KBM-7 (cell line): ENCODE measurements around the gene CD4.
"Not testable (repeated sequence)": the region's sequence is repeated elsewhere in the genome, so short reads cannot be mapped to it uniquely, and the experiment has no call there.

ENCODE experiments used
- DNase-seq: peaks from one replicate; pipeline ENCODE4 v3.0.0-alpha.2; 2015
- in situ Hi-C: fragments of 300-500 bp; cut with MboI; formaldehyde crosslinking; loops from 2 replicates; pipeline ENCODE4 v1.14.3; 2020; ENCODE audit warnings: low sequenced_read_pairs, low pct_unique_long_range_greater_than_20kb, mixed read lengths

Gene CD4

DNA sequence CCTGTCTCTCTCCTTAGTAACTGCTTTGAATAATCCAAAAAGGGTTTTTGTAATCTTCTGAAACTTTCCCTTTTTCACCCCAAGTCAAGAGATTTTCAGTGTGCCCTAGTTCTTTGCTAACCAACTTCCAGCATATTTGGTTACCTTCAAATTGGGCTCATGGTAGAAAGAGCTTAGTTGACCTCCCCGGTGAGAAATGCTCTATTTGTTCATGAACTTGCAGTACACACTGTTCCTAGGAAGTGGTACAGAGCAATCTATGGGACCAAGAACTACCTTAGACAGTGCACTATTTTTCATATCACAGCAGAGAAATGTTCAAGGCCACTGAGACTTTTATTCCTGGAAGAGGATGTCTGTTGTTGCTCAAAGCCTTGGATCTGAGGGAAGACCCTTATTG is 64.3 kb downstream of the CD4 start:
- DNase-seq, result no peak
- in situ Hi-C loops, result no loop called here

DNA sequence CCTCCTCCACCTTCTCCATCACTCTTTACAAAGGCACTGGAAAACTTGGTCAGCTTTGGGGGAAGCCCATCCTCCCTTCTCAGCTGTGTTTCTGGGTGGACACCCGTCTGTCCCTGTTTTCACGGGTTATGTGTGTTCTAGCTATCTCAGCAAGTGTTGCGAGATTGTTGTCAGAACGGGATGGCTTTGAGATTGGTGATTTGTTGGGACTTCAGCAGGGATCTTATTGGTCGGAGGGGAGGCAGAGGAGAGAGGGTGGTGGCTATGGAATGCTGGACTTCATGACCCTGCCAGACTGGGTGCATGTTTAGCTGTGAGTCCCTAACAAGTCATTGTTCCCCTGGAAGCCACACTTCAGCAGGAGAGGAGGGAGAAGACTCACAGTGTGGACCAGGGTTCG is 64.7 kb downstream of the CD4 start:
- in situ Hi-C loops, result no loop called here
- no peak for DNase-seq

DNA sequence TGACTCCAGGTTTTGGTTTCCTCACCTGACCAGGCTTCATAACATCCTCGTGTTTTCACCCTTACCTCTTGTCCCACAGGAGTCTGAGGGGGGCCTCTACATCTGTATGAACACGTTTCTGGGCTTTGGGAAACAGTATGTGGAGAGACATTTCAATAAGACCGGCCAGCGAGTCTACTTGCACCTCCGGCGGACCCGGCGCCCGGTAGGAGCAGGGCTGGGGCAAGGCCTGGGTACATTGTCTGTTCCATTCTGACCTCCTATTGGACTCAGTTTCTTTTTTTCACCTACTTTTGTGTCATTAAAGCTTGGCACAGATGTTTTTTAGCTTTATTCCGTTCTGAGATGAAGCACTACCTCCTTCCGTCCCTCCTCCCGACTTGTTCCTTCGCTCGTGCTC is 66.0 kb downstream of the CD4 start:
- in situ Hi-C loops, result no loop called here
- no peak for DNase-seq

DNA sequence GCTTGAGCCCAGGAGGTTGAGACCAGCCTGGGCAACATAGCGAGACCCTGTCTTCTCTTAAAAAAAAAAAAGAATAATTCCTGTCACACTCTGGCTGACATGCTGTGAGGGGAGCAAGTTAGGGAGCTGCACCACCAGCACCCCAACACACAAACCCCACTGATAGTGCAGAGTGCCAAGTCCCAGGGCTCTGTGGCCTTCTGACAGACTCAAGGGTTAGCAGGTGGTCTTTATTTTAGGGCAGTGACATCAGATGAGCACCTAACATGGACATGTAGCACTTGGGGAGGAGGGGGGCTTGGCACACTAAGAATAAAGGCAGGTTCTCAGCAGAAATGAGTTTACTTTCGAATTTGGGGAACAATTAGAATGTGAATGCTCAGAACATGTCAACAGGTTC is 69.5 kb downstream of the CD4 start:
- DNase-seq, result no peak

DNA sequence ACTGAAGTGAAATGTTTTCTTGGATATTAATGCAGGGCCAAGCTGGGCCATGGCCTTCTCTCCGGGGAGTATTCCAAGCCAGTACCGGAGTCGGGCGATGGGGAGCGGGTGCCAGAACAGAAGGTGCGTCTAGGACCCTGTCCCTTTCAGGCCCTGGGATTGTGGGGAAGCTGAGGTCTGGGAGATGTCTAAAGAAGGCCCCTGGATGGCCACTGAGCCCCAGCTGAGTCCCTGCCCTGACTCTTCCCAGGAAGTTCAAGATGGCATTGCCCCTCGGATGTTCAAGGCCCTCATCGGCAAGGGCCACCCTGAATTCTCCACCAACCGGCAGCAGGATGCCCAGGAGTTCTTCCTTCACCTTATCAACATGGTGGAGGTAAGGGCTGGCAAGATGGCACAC is 70.8 kb downstream of the CD4 start:
- DNase-seq, result no peak
- in situ Hi-C loops, result no loop called here

More for the DNA sequence above, 69.5 kb downstream of the CD4 start:
- in situ Hi-C loops, result no loop called here

DNA sequence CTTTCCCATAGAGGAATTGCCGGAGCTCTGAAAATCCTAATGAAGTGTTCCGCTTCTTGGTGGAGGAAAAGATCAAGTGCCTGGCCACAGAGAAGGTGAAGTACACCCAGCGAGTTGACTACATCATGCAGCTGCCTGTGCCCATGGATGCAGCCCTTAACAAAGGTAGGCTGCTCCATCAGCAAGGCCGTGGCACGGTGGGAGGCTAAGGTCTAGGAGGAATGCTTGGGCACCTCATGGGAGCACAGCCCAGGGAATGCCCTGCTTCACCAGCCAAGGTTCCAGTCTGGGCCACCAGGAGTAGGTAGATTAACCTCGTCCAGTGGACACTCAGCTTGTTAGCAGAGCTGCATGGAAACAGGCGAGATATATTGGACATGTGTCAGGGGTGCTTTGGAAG is 71.6 kb downstream of the CD4 start:
- in situ Hi-C loops, result no loop called here
- DNase-seq, result no peak

DNA sequence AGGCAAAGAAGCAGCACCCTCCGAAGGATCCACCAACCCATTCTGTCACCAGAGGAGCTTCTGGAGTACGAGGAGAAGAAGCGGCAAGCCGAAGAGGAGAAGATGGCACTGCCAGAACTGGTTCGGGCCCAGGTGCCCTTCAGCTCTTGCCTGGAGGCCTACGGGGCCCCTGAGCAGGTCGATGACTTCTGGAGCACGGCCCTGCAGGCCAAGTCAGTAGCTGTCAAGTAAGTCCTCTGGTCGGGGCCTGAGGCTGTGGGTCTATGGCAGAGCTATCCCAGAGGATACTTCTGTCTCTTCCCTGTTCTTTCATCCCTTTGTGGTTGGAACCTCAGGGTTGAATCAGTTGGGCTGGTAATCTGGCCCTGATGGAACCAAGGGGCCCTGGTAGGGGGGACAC is 72.1 kb downstream of the CD4 start:
- no peak for DNase-seq
- in situ Hi-C loops, result no loop called here

DNA sequence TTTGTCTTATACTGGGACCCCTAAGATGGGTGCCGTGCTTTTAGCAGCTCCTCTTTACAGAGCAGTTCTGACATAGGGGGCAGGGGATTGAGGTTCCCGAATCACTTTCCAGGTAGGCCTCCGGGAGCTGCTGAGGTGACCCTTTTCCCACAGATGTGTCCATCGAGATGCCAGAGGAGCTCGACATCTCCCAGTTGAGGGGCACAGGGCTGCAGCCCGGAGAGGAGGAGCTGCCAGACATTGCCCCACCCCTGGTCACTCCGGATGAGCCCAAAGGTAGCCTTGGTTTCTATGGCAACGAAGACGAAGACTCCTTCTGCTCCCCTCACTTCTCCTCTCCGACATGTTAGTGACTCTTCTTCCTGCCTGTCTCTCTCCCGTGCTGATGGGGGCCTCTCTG is 73.7 kb downstream of the CD4 start:
- in situ Hi-C loops, result no loop called here
- DNase-seq, result no peak

DNA sequence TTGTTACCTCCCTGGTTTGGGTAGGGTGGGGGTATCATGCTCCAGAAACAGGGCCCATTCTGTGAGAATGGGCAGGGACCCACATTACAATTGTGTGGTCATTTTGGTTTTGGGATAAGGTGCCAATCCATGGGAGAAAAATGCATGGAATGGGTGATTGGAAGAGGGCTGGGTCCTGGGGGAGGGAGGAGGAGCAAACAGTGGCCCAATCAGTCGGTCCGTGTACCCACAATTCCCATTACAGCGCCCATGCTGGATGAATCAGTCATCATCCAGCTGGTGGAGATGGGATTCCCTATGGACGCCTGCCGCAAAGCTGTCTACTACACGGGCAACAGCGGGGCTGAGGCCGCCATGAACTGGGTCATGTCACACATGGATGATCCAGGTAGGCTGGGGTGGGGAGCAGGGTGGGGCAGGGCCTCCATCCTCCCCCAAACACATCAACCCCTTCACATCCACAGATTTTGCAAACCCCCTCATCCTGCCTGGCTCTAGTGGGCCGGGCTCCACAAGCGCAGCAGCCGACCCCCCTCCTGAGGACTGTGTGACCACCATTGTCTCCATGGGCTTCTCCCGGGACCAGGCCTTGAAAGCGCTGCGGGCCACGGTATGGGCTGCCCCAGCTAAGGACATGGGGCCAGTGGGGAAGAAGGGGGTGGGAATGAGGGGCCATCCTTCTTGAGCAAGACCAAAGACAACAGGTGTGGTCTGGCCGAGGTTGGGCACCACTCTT is 74.4 kb downstream of the CD4 start:
- no peak for DNase-seq
- in situ Hi-C loops, result no loop called here

DNA sequence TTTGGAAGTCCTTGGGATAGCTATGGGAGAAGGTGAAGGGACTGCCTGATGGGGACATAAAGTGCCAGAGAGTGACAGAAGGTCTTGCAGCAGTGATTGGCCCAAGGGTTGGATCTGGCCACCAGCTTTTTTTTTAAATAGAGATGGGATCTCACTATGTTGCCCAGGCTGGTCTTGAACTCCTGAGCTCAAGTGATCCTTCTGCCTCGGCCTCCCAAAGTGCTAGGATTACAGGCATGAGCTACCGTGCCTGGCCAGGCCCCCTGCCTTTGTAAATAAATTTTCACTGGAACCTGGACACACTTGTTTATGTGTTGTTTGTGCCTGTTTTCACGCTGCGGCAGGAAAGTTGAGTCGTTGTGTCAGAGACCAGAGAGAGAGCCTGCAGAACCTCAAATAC is 76.0 kb downstream of the CD4 start:
- DNase-seq, in situ Hi-C loops: not testable (repeated sequence)

DNA sequence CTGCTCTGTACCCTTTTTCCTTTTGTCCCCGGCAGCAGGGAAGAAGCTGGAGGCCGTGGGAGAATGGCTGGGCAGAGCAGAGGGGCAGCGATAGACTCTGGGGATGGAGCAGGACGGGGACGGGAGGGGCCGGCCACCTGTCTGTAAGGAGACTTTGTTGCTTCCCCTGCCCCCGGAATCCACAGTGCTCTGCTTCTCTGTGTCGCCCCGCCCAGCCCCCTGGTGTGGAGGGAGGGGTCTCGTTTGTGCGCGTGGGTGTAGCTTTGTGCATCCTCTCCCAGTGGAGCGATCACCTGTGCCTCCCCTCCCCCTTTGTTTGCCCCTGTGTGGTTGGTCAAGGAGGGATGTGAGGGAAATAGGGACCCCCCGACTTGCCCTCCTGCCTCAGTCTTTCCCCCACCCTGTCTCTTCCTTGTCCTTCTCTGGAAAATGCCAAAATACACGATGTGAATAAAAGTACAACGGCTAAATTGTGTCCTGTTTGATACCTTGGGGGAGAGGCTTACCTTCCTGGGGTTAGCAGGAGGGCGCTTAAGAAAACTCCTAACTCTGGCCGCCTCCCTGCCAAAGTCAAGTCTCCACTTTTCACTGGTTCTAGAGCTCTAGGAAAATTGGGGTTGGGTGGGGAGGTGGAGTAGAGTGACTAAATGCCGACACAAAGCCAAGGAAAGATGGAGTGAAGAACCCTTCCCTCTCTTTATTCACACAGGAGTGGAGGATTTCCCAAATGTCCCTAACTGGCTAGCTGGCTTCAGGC is 77.0 kb downstream of the CD4 start:
- no peak for DNase-seq

DNA sequence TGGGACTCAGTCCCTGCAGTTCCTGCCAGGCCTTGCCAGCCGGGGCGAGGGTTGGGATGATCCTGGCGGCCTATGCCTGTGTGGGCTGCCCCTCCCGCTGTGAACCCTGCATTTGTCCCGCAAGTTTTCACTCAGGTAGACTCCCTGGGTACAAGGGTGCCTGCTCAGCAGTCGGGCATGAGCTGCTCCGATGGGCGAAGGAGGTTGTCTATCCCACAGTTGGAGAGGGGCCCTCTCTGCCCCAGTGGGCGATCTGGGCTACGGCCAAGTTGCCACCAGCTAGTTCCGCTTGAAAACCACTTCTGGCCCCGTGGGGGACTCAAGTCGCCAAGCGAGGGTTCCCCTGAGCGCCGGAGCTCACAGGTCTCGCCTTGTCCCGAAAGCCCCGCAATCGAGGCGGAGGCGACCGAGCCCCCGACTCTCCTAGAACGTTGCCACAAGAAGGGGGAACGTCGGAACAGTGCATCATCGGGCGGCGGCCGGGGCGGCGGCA is 77.6 kb downstream of the CD4 start:
- in situ Hi-C loops, result no loop called here
- DNase-seq, result peak; percentile 61

More for the DNA sequence above, 77.0 kb downstream of the CD4 start:
- in situ Hi-C loops, result no loop called here

DNA sequence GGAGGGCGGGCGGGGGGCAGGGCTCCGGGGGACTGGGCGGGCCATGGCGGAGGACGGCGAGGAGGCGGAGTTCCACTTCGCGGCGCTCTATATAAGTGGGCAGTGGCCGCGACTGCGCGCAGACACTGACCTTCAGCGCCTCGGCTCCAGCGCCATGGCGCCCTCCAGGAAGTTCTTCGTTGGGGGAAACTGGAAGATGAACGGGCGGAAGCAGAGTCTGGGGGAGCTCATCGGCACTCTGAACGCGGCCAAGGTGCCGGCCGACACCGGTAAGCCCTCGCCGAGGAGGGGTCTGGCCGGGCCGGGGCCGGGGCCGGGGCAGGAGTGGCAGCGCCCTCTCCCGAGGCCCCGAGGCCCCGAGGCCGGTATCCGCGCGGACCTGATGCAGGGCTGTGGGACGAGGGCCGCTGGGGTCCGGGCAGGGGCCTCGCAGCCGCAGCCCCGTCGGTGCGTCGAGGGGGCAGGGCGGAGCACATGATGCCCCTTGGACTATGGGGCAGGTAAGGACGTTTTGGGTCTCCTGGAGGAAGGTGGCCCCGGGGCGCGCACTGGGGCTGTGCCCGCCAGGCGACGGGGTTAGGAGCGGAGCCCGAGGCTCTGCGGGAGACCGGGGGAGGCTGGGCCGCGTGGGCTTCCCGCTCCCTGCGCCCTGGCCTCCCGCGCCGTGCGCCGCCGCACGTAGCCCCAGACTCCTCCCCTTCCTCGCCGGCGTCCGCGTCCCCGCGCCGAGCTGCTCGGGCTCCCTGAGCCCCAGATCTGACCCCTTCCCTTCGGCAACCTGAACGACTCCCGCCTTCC is 78.3 kb downstream of the CD4 start, which contains the start of gene TPI1:
TPI1 (plus strand) TSS at position 119 of the 798 bp plus-strand sequence; CDS start at position 155, 36 bp downstream.
- in situ Hi-C loops, result no loop called here
- DNase-seq, result peak; percentile 78

DNA sequence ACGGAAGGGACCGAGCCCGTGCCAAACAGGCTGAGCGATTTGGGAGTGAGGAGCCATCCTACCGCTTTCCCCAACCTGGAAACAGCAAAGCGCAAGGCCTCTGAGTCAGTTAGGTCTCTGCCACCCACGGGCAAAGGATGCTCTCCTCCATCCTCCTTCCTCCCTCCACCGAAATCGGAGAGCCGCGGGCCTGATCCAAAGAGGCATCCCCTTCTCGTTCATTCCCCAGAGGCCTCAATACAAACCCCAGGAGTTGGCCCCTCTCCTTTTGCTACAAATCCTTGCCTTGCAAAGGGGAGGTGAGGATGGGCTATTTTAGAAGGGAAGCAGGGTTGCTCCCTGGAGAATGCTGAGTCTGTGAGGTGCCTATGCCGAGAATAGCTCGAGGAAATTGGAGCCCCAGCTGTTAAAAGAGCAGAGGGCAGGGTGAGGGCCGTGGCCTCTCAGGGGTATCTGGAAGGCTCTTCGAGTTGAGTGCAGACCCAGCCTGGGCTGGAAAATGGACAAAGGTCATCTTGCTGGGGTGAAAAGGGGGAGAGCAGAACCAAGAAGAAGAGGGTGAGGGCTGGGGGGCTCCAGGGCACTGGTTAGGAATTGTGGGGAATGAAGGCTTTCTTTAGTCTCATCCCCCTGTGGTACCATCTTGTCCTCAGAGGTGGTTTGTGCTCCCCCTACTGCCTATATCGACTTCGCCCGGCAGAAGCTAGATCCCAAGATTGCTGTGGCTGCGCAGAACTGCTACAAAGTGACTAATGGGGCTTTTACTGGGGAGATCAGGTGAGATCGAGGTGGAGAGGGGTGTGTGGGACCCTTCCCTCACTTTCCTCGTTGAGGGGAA is 79.1 kb downstream of the CD4 start:
- DNase-seq, result no peak
- in situ Hi-C loops, result no loop called here

DNA sequence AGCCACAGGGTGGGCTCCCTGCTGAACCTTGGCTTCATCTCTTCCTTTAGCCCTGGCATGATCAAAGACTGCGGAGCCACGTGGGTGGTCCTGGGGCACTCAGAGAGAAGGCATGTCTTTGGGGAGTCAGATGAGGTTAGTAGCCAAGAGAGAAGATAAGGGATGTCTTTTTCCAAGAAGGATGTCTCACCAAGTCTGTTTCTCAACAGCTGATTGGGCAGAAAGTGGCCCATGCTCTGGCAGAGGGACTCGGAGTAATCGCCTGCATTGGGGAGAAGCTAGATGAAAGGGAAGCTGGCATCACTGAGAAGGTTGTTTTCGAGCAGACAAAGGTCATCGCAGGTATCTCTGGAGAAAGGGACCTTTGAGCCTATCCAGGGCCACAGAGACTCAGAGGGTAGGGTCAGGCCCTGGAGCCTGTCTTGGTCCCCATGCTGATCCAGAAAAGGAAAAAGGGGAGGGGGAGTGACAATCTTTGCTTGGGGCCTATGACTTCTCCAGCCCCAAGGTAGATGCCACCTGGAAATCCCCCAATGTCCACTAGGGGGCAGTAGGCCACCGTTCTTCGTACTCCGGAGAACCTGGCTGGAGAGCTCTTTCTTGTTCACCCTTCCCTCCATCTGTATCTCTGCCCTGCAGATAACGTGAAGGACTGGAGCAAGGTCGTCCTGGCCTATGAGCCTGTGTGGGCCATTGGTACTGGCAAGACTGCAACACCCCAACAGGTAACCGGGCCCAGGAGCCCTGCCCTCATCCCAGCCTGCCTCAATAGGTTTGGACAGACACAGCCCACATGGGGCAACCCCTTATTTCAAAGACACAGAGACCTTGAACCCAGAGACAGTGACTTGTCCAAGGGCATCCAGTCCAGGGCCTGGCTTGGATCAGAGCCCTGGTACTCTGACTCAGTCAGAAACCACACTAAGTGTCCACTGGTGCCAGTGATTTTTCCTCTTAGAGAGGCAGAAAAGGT is 80.0 kb downstream of the CD4 start:
- in situ Hi-C loops, result no loop called here
- DNase-seq, result peak; percentile 90

DNA sequence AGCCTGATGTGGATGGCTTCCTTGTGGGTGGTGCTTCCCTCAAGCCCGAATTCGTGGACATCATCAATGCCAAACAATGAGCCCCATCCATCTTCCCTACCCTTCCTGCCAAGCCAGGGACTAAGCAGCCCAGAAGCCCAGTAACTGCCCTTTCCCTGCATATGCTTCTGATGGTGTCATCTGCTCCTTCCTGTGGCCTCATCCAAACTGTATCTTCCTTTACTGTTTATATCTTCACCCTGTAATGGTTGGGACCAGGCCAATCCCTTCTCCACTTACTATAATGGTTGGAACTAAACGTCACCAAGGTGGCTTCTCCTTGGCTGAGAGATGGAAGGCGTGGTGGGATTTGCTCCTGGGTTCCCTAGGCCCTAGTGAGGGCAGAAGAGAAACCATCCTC is 81.0 kb downstream of the CD4 start:
- in situ Hi-C loops, DNase-seq: not testable (repeated sequence)
